NAMALWA (cell line): Measurements from ENCODE around the gene TNFSF11.
"Not testable (repeated sequence)": the region's sequence is repeated elsewhere in the genome, so short reads cannot be mapped to it uniquely, and the experiment has no call there.

Experiments
- DNase-seq: peaks from one replicate; pipeline ENCODE4 v3.0.0-alpha.2; 2015; ENCODE audit warnings: low spot score

TNFSF11 gene

DNA sequence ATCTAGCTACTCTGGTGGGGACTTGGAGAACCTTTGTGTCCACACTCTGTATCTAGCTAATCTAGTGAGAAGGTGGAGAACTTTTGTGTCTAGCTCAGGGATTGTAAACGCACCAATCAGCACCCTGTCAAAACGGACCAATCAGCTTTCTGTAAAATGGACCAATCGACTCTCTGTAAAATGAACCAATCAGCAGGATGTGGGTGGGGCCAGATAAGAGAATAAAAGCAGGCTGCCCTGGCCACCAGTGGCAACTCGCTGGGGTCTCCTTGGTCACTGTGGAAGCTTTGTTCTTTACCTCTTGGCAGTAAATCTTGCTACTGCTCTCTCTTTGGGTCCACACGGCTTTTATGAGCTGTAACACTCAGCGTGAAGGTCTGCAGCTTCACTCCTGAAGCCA lies 13.6 kb upstream of the TNFSF11 start:
- not testable (repeated sequence) for DNase-seq

DNA sequence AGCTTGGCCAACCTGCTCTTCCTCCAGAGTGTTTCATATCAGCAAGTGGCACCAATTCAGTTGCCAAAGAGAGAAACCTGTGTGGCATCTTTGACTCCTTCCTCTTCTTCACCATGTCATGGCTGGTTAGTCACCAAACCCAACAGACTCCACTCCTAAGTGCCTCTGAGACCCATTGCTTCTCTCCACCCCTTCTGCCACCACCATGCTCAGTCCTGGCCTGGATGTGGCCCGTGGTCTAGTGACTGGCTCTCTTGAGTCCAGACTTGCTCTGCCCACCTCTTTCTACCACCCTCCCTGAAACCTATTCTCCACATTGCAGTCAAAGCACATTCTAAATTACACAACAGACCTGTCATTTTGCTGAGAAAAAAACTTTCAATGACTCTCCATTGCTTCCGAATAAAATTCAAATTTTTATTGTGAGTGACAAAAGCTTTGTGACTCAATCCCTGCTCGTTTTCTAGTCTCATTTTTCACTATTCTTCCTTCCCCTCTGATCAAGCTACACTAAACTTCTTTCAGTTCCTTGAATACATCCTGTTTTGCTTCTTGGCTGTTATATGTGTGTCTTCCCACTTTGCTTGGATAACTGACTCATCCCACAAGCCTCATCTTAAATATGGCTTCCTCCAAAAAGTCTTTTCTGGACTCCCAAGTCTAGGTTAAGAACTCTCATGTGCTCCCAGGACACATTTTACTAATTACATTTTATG lies 12.0 kb upstream of the TNFSF11 start:
- no peak for DNase-seq

- no peak for DNase-seq
Observed at GRCh38 chr13:42567906-42568305, 6.0 kb upstream of the TNFSF11 start.

GRCh38 chr13:42569576-42570344 lies 4.2 kb upstream of the TNFSF11 start:
- no peak for DNase-seq

GRCh38 chr13:42571895-42572294 lies 2.1 kb upstream of the TNFSF11 start:
- no peak for DNase-seq

- DNase-seq, result no peak
Observed at GRCh38 chr13:42574435-42575311, 721 bp downstream of the TNFSF11 start.

GRCh38 chr13:42575938-42576337 lies 2.0 kb downstream of the TNFSF11 start:
- no peak for DNase-seq

GRCh38 chr13:42577538-42577937 lies 3.6 kb downstream of the TNFSF11 start:
- no peak for DNase-seq

- DNase-seq, result no peak
Observed at GRCh38 chr13:42580644-42581043, 6.7 kb downstream of the TNFSF11 start.

- DNase-seq, result no peak
Observed at GRCh38 chr13:42581427-42581826, 7.5 kb downstream of the TNFSF11 start.

DNA sequence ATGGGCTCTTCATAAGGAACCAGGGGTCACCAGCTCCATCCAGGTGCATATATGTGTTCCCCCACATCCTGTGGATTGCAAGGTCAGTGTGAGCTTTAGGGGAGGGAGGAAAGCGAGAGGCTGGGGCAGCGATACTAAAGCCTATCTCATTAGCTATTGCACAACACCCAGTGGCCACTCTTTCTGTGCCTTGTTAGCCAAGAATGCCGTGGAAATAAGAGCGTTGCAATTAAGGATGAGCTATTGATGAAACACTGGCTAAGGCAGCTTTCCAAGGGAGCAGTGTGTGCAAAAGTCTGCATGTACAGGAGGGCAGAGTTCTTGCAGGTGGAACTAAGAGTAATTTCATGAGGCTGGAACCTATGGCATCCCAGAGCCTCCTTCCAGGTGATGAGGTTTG lies 17.6 kb downstream of the TNFSF11 start:
- DNase-seq, result no peak

- DNase-seq, result no peak
Observed at GRCh38 chr13:42592915-42593900, 19.3 kb downstream of the TNFSF11 start.

DNA sequence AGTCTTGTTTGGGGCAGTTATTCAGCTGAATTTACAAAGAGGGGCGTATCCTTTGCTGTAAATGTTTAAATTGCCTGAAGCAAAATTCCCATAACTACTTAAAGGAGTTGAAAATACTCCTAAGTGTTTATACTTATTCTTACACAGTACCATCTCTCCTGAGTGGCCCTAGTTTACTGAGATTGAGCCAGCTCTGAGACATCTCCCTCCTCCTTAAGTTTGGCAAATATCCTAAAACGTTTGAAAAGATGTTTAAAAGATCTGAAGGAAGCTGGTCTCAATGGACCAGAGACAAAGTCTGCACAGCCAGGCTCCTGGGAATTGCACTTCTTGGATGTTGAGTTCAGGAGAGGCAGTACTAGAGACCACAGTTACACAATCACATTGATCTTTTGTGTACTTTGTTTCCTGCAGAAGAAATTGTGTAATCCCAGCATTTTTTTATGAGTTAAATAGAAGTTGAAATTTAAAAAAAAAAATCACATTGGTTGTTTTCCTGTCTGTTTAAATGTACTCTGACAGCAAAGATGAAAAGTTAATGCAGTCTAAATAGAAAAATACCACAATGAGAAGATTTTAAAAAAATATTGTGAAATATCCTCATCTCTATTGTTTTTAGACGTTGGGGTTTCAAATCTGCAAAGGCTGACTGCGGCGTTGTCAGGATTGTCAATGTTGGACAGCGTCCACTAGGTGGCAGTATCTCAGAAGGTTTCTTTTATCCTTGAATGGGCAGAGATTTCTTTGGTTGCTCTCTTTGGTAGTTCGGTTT lies 20.7 kb downstream of the TNFSF11 start:
- DNase-seq, result peak; percentile 77

DNA sequence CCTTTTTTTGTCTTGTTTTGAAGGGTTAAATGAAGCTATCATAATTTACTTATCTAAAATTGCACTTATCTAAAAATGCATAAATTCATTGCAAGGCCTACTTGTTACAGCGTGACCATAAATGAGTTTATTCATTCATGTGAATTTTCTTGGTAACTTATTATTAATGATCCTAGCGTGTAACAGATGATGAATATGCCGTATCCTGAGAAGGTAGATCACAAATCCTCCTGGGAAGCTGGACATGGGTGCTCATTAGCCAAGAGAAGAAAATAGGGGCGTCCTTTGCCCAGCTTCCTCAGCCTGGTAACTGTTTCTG lies 21.3 kb downstream of the TNFSF11 start:
- no peak for DNase-seq

DNA sequence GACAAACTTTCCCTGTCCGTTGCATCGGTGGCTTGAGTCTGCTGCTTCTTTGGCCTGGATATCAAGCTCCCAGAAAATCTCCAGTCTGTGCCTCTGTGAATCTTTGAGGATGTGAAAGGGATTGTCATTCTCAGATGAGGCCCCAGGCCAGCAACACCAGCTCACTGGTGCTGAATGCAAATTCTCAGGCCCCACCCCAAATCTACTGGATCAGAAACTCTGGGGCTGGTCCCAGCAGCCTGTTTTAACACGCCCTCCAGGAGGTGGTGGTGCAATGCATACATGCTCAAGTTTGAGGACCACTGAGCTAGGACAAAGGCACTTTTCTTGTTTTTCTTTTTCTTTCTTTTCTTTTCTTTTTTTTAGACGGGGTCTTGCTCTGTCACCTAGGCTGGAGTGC lies 23.6 kb downstream of the TNFSF11 start:
- DNase-seq, result no peak

DNA sequence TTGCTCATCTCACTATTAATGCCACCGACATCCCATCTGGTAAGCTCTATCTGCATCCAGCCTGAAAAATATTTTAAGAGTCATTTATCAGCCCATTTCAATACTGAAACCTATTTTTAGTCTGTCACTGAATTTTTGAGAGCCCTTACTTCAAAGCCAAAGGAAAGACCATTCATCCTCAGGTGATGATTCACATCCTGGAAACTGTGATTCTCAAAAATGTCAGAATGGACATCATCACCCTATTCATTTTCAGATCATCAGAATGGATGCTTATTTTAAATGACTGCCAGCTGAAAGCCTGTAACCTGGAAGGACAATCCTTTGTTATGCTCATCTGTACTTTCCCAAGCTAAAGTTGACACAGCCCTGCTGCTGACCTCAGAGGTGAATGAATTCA lies 27.0 kb downstream of the TNFSF11 start:
- no peak for DNase-seq

DNA sequence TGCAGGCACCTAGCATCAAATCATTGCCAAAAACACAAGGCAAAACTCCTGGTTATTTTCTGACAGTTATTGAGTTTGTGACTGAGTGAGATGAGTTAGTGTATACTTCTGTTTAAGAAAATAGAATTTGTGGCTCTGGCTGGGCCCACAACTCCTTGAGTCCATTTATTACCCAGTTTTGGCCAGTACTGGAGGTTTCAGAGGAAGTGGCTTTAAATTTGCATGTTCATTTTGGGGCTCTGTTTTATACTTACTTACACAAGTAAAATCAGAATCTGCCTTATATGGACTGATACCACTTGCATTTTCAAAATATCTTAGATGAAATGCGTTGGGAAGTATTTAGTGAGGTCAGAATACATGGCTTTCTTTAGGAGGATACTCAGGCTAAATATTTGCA lies 29.0 kb downstream of the TNFSF11 start:
- DNase-seq, result no peak

DNA sequence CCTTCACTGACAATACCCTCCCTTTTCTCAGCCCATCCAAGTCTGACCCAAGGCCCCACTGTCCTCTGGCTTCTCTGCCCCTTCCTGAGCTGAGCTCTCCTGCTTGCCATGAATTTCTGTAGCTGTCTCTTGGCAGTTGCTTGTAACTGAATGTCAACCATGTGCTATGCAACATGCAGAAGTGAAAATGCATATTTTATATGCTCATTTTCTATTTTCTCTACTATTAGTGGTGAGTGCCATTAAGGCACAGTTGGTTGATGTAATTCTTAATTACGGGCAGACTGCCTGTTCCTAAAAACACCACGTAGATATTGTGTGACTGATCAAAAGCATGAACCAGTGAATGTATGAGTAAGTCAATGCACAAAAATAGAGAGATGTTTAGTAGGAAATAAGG lies 29.6 kb downstream of the TNFSF11 start:
- DNase-seq, result no peak

GRCh38 chr13:42607546-42607945 lies 33.6 kb downstream of the TNFSF11 start:
- no peak for DNase-seq

DNA sequence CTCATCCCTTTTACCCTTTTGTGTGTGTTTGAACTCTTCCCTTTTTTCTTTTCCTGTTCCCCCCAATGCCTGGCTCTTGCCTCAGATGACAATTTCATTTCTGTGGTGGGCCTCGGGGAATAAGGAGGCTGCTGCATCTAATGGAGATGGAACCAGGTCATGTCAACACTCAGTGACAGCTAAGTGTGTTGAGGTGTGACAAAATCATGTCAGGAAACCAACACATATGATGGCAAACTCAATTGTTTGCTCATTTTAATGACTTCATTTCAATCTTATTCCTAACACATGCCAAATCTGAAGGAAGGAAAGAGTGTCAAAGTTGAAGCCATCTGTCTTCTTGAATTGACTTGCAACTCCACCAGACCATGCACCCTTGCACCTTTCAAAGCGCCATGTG lies 36.7 kb downstream of the TNFSF11 start:
- DNase-seq, result no peak
